PC-3 (cell line): Measurements from ENCODE around the gene CLUH. TPM values are rescaled to one million over a fixed set of nuclear protein-coding genes. Genes with fewer than 3 reads are reported as not detected.
"Not testable (repeated sequence)": the region's sequence is repeated elsewhere in the genome, so short reads cannot be mapped to it uniquely, and the experiment has no call there.

Experiments
- ATAC-seq: fragments of 200-7000 bp; cut with Tn5 transposase; 2 replicates; pipeline ENCODE4 v1.9.1; 2020; ENCODE audit warnings: mild to moderate bottlenecking, moderate library complexity
- BruUV-seq: library from RNA; stranded (reverse); fragments of 400-500 nt; replicated peaks from 2 replicates; lab custom pipeline; 2021; lab: Mats Ljungman, UMichigan
- CTCF ChIA-PET: fragments of 300-600 bp; sonication (Branson Sonifier 250); formaldehyde crosslinking; loops from one replicate; lab custom pipeline; 2022; ENCODE audit warnings: antibody characterized with exemption; lab: Charles Lee
- POLR2A ChIA-PET: fragments of 300-600 bp; sonication (Branson Sonifier 250); formaldehyde crosslinking; loops from one replicate; lab custom pipeline; 2022; ENCODE audit warnings: antibody characterized with exemption; ENCODE audit not compliant: unreplicated experiment; lab: Charles Lee
- DNase-seq: peaks from one replicate; pipeline ENCODE4 v3.0.0-alpha.2; 2015
- H2AFZ ChIP-seq: fragments of 300-600 bp; sonication (generic); 2 replicates; pipeline ENCODE4 v1.6.0; 2016; ENCODE audit warnings: antibody characterized with exemption, low read length
- H3F3A ChIP-seq: fragments of 300-600 bp; sonication (generic); one replicate; pipeline ENCODE4 v1.6.0; 2017; ENCODE audit warnings: antibody characterized with exemption, low read length, control low read depth, mild to moderate bottlenecking; ENCODE audit not compliant: unreplicated experiment
- H3K27ac ChIP-seq: fragments of 300-600 bp; sonication (generic); 2 replicates; pipeline ENCODE4 v1.5.1; 2016; ENCODE audit warnings: mild to moderate bottlenecking, low read length
- H3K27me3 ChIP-seq: fragments of 300-600 bp; sonication (generic); 2 replicates; pipeline ENCODE4 v1.6.1; 2016; ENCODE audit warnings: low read length, mixed read lengths
- H3K36me3 ChIP-seq: fragments of 300-600 bp; sonication (generic); 2 replicates; pipeline ENCODE4 v1.6.1; 2016; ENCODE audit warnings: low read depth, mixed run types, low read length, mixed read lengths
- H3K4me1 ChIP-seq: fragments of 300-600 bp; sonication (generic); 2 replicates; pipeline ENCODE4 v1.5.1; 2016; ENCODE audit warnings: low read length; ENCODE audit not compliant: insufficient read depth
- H3K4me2 ChIP-seq: fragments of 300-600 bp; sonication (generic); 2 replicates; pipeline ENCODE4 v1.6.0; 2016; ENCODE audit warnings: low read length
- H3K4me3 ChIP-seq: fragments of 300-600 bp; sonication (generic); 2 replicates; pipeline ENCODE4 v1.5.1; 2016; ENCODE audit warnings: mild to moderate bottlenecking, low read length, mixed read lengths
- H3K79me2 ChIP-seq: fragments of 300-600 bp; sonication (generic); 2 replicates; pipeline ENCODE4 v1.6.1; 2017; ENCODE audit warnings: low read length, mixed read lengths
- H3K9ac ChIP-seq: fragments of 300-600 bp; sonication (generic); 2 replicates; pipeline ENCODE4 v1.6.0; 2016; ENCODE audit warnings: mild to moderate bottlenecking, low read length
- H3K9me2 ChIP-seq: fragments of 300-600 bp; sonication (generic); replicated peaks from 2 replicates; pipeline ENCODE4 v1.6.1; 2016; ENCODE audit warnings: mixed run types, low read length, mixed read lengths
- H3K9me3 ChIP-seq: fragments of 300-600 bp; sonication (generic); 2 replicates; pipeline ENCODE4 v1.6.1; 2016; ENCODE audit warnings: low read length, mixed read lengths
- H4K20me1 ChIP-seq: fragments of 300-600 bp; sonication (generic); 2 replicates; pipeline ENCODE4 v1.6.1; 2016; ENCODE audit warnings: low read length, mixed read lengths
- EZH2 ChIP-seq: fragments of 300-600 bp; sonication (generic); IDR thresholded peaks from one replicate; pipeline ENCODE4 v1.6.1; 2017; ENCODE audit warnings: antibody characterized with exemption, mild to moderate bottlenecking, low read length; ENCODE audit not compliant: unreplicated experiment
- EZH2phosphoT487 ChIP-seq: fragments of 300-600 bp; sonication (generic); IDR thresholded peaks from 2 replicates; pipeline ENCODE4 v1.6.1; 2018; ENCODE audit warnings: mild to moderate bottlenecking, antibody characterized with exemption, low read length, borderline replicate concordance
- intact Hi-C: fragments of 100-400 bp; cut with micrococcal nuclease; formaldehyde crosslinking; loops from 2 replicates; pipeline ENCODE4 v1.9.0; 2023
- total RNA-seq: library from RNA; depleted of rRNA; stranded (reverse); fragments of >200 nt; gene quantifications from 2 replicates; pipeline ENCODE4 v1.2.3, GENCODE V29; 2014
- TF ChIP-seq, protein P1 (sequence below): fragments of 300-600 bp; sonication (generic); conservative IDR thresholded peaks from 2 replicates; pipeline ENCODE4 v1.5.1; 2017; ENCODE audit warnings: antibody characterized with exemption, low read depth, mild to moderate bottlenecking, low read length

CLUH gene
- total RNA-seq, 1 experiment from 2014 or later: 108 TPM

DNA sequence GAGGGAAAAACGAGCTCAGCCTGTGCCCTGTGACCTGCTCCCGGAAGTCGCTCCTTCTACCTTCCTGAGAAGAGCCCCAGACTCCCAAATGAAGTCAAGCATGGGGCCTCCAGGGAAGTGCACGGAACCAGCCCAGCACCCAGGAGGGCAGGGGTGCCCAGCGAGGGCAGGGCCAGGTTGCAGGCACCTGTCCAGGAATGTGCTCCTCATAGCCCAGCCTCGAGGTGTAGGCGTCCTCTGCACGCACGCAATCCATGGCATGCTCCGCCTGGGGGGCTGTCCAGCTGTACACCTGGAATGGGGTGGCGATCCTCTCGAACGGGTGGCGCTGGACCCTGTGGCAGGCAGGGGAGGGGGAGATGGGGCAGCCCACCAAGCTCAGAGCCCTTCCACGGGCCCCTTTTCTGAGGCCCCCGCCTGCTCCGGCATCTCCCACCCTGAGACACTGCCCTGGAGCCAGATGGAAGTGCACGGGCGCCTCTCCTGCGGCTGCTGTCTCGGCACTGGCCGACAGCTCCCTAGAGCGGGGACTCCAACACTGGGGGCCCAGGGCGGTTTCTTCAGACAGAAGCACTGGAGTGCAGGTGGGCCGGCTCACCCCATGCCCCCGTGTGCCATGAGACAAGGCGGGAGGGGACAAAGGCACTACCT lies 10.9 kb downstream of the CLUH start:
- H3K4me2 ChIP-seq: no peak overlapping the region
- CTCF ChIA-PET: no interaction called here
- H3F3A ChIP-seq: no peaks in the 10 kb centered on the region
- H3K9me2 ChIP-seq: no peaks in the 10 kb centered on the region
- H3K79me2 ChIP-seq: peaks cover 14% of the 10 kb centered on the region
- H3K4me1 ChIP-seq: no peaks in the 10 kb centered on the region
- POLR2A ChIA-PET: no interaction called here
- no peaks in the 10 kb centered on the region for H3K27me3 ChIP-seq
- TF ChIP-seq EZH2phosphoT487 (no peak), EZH2 (no peak)
- TF ChIP-seq, protein P1, sequence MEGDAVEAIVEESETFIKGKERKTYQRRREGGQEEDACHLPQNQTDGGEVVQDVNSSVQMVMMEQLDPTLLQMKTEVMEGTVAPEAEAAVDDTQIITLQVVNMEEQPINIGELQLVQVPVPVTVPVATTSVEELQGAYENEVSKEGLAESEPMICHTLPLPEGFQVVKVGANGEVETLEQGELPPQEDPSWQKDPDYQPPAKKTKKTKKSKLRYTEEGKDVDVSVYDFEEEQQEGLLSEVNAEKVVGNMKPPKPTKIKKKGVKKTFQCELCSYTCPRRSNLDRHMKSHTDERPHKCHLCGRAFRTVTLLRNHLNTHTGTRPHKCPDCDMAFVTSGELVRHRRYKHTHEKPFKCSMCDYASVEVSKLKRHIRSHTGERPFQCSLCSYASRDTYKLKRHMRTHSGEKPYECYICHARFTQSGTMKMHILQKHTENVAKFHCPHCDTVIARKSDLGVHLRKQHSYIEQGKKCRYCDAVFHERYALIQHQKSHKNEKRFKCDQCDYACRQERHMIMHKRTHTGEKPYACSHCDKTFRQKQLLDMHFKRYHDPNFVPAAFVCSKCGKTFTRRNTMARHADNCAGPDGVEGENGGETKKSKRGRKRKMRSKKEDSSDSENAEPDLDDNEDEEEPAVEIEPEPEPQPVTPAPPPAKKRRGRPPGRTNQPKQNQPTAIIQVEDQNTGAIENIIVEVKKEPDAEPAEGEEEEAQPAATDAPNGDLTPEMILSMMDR: no peak
- H3K27ac ChIP-seq: no peak overlapping the region
- no peak overlapping the region for H3K9ac ChIP-seq
- DNase-seq (no peak), ATAC-seq (no peak)
- peaks cover 9% of the 10 kb centered on the region for H4K20me1 ChIP-seq
- no peak overlapping the region for H3K4me3 ChIP-seq
- BruUV-seq: no TSS peak
- H2AFZ ChIP-seq: no peak overlapping the region
- peaks cover 7% of the 10 kb centered on the region; the same call in 1 of the 2 replicates for H3K36me3 ChIP-seq
- H3K9me3 ChIP-seq: no peaks in the 10 kb centered on the region
- intact Hi-C loops: no loop called here

- Histone ChIP-seq H3K36me3 (peaks cover 7% of the 10 kb centered on the region; the same call in 1 of the 2 replicates), H3K4me2 (no peak overlapping the region), H3K9ac (no peak overlapping the region), H3K9me2 (no peaks in the 10 kb centered on the region), H3K27me3 (no peaks in the 10 kb centered on the region), H3K27ac (no peak overlapping the region), H3K79me2 (peaks cover 8% of the 10 kb centered on the region), H2AFZ (no peak overlapping the region), H3K4me3 (no peak overlapping the region), H4K20me1 (peaks cover 4% of the 10 kb centered on the region; the same call in 1 of the 2 replicates), H3K9me3 (no peaks in the 10 kb centered on the region), H3F3A (no peaks in the 10 kb centered on the region), H3K4me1 (no peaks in the 10 kb centered on the region)
- ATAC-seq (no peak), DNase-seq (no peak)
- TF ChIP-seq, protein P1: no peak
- no TSS peak for BruUV-seq
- ChIA-PET CTCF (no interaction called here), POLR2A (no interaction called here)
- intact Hi-C loops: no loop called here
These were observed 11.5 kb downstream of the CLUH start for GRCh38 chr17:2700030-2700490.

- BruUV-seq, H3K4me3 ChIP-seq, POLR2A ChIA-PET, H3K27me3 ChIP-seq, H3K4me2 ChIP-seq, H3F3A ChIP-seq, H3K27ac ChIP-seq, H3K79me2 ChIP-seq, H3K9me3 ChIP-seq, H3K9ac ChIP-seq, H4K20me1 ChIP-seq, H2AFZ ChIP-seq, ATAC-seq, H3K36me3 ChIP-seq, H3K9me2 ChIP-seq, CTCF ChIA-PET, DNase-seq, H3K4me1 ChIP-seq, intact Hi-C loops: not testable (repeated sequence)
These were observed 12.3 kb downstream of the CLUH start for GRCh38 chr17:2699216-2699805.
